Activated CD8-positive, alpha-beta memory T cell treated with anti-CD3 and anti-CD28 coated beads for 1 hour (primary cell): ENCODE measurements around the gene SLC23A1.

Experiments
- DNase-seq, 2 donors: peaks; one replicate each; pipeline ENCODE4 v3.0.0-alpha.2; 2020; ENCODE audit warnings: low read depth in 1 of 2; ENCODE audit errors: extremely low read depth in 1 of 2

SLC23A1 gene

DNA sequence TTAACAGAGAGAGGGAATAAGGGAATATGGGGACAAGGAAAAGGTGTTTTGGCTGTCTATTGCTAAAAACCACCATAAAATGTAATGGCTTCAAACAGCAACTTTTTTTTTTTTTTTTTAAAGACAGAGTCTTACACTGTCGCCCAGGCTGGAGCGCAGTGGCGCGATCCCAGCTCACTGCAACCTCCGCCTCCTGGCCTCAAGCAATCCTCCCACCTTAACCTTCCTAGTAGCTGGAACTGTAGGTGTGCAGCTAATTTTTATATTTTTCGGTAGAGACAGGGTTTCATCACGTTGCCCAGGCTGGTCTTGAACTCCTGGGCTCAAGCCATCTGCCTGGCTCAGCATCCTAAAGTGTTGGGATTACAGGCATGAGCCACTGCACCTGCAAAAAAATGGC lies 25.1 kb upstream of the SLC23A1 start:
- no peak for DNase-seq

GRCh38 chr5:139407517-139407916 lies 24.4 kb upstream of the SLC23A1 start:
- DNase-seq: no peak

DNA sequence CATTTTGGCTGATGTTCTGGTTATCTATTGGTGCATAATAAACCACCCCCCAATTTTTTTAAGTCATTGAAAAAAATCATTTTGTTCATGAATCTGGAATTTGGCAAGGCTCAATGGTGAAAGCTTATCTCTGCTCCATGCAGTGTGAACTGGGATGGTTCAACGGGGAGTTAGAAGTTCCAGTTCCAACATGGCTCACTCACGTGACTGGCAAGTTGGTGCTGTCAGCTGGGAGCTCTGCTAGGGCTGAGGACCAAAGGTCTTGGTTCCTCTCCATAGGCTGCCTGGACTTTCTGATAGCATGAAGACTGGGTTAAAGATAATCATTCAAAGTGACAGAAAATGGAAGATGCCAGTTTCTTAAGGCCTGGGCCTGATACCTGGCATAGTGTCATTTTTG lies 23.9 kb upstream of the SLC23A1 start:
- DNase-seq: no peak

- DNase-seq: no peak
These were observed 21.4 kb upstream of the SLC23A1 start for GRCh38 chr5:139404484-139404840.

DNA sequence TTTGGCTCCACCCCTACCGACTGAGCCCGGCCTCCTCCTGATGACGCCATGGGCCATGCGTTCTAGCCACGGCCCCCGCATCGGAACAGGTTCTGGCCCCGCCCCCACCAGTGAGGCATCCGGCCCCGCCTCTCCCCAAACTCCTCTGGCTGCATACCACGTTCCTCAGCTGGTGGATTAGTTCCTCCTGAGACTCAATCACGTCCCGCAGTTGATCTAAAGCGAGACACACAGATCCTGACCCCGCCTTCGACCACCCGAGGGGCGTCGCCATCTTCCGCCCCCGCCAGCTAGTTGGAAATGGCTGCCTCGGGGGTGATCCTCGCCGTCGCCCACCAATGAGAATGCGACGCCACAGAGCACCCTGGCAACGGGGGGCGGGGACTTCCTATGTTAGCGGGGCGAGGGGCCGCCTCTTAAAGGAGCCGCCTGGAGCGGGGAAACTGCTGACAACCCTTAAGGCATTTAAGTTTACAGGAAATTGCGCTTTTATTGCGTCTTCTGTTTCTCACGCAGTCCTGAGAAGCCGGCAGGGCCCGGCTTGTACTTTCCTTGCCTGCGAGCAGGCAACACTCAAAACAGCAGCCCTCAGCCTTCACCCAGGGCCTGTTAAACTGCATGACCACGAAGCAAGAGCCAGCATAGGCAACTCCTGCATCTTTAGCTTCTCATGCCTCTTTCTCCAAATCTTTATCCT lies 20.8 kb upstream of the SLC23A1 start, which contains the start of gene SPATA24:
Gene SPATA24, minus strand, starts transcription at position 303 of the 697 bp plus-strand sequence. Its CDS starts 29 bp downstream, at position 274.
- DNase-seq: peak; percentile 93 to 96

- DNase-seq: no peak
These were observed 20.3 kb upstream of the SLC23A1 start for GRCh38 chr5:139403418-139403786.

DNA sequence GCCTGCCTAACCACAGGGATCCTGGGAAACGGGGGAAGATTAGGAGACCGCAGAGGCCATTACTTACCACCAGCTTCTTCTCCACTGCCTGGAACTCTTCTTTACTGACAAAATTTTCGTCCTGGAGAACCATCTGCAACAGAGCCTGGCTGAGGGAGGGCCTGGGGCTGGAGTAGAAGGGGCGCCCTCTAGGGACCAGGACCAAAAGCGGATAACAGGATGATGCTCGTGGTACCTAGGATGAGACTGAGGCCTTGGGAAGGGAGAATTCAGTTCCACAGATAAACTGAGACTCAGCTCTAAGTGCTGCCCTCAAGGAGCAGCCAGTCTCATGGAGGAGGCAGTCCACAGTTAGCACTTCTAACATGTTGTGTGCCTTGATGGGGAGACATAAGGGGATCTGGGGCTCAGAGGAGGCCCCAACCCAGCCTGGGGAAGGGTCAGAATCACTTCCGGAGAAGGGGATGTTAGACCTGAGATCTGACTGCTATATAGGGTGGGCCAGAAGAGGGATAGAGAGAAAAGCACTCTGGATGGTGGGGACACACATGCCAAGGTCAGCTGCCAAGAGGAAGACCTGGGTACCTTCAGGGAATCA lies 19.6 kb upstream of the SLC23A1 start:
- no peak for DNase-seq

DNA sequence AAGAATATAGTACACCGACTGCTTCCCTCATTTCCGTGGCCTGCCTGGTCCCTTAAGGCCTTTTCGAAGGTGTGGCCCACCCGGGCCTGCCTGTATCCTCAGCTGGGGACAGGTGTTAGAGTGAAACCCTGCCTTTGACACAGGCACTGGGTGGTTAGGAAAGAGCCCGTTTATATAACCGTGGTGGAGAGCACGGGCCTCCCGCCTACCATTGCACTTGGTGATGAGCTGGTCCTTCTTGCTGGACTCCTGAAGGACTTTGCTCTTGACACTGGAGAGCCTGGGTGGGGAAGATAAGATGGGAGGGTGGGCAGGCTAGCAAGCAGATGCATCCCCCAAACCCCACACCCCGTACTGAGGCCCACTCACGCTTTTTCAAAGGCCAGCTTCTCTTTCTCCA lies 18.4 kb upstream of the SLC23A1 start:
- DNase-seq: no peak

- DNase-seq: no peak
These were observed 16.5 kb upstream of the SLC23A1 start for GRCh38 chr5:139399501-139400121.

GRCh38 chr5:139397921-139398320 lies 14.8 kb upstream of the SLC23A1 start:
- DNase-seq: no peak

- no peak for DNase-seq
These were observed 13.6 kb upstream of the SLC23A1 start for GRCh38 chr5:139396691-139397090.

GRCh38 chr5:139395844-139396640 lies 12.9 kb upstream of the SLC23A1 start:
- no peak for DNase-seq

GRCh38 chr5:139394654-139395566 lies 11.8 kb upstream of the SLC23A1 start, which contains the start of gene PROB1:
TSS of gene PROB1 (minus strand) at chr5:139395104. CDS start at chr5:139395081, 23 bp downstream.
- no peak for DNase-seq

GRCh38 chr5:139394123-139394653 lies 11.1 kb upstream of the SLC23A1 start:
- no peak for DNase-seq

- no peak for DNase-seq
These were observed 10.5 kb upstream of the SLC23A1 start for GRCh38 chr5:139393497-139394122.

DNA sequence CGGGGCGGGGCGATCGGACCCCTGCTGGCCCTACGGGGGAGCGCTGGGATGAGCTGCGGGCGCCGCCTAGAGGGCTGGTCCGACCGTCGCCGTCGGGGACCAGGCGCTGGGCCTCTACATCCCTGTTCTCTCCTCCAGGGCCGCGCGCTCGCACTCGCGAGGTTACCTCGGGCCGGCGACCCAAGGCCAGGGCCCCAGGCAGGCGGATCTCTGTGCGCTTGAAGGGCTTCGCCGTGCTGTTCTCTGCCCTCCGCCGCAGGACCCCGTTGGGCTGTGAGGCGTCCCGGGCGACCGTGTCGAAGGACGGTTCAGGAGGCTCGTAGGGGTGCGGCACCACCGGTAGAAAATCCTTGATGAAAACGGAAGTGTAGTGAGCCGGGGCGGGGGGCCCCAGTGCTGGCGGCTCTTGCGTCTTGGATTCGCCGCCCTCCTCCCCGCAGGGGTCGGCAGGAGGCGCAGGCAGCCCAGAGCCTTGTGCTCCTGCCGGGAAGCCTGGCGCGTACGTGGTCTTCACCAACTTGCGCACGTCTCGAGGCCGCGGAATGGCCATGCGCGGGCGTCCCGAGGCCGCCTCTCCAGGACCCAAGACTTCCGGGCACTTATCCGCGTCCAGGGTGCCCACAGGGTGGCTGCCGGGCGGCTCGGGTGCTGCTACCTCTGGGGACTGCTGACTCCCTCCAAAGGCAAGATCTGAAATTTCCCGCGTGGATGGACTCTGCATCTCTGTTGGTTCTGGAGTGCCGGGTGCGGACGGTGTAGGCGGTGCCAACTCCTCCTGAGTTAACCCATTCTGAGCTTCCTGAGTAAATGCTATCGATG lies 9.8 kb upstream of the SLC23A1 start:
- peak; percentile 36 to 67 for DNase-seq

GRCh38 chr5:139392324-139392677 lies 9.2 kb upstream of the SLC23A1 start:
- DNase-seq: no peak

DNA sequence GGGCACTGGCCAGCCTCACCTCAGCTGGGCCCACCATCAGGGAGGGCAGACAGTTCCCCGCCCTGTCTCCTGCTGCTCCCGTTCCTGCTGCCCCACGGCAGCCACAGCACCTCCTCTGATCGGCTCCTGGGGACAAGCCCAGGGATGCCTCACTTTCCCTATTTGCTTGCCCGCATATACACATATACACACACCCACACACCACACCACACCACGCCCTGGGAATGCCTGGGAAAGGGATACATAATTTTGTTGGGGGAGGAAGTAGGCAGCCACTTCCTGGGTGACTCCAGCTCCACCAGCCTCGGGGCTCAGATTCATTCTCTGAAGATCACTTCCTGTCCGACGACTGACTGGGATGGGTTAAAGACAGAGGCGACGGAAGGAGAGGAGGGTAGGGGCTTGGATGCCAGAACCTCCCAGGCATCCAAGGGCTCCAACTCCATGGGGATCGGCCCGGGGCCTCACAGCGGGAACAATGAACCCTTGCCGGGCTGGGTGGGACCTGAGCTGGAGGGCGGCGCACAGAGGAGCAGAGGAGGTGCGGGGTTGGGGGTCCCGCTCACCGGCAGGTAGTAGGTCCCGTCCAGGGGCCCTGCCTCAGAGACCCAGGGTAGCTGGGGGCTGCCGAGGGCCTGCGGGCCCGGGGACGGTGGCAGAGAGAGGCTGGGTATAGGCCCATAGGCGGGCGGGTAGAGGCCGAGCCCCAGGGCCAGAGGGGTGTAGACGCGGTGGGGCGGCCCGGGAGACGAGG lies 8.7 kb upstream of the SLC23A1 start:
- DNase-seq: no peak
